HG02938 (cell line): ENCODE data around the gene PEX14.
A peak's percentile ranks its signal among the peaks of the same experiment; 100 is the strongest.
"Not testable (repeated sequence)": the region's sequence is repeated elsewhere in the genome, so short reads cannot be mapped to it uniquely, and the experiment has no call there.

Source experiments
- ATAC-seq: cut with Tn5 transposase; IDR thresholded peaks from one replicate; pipeline ENCODE4 v1.9.1; 2021; ENCODE audit warnings: mild to moderate bottlenecking, moderate library complexity; ENCODE audit not compliant: unreplicated experiment

The PEX14 gene

DNA sequence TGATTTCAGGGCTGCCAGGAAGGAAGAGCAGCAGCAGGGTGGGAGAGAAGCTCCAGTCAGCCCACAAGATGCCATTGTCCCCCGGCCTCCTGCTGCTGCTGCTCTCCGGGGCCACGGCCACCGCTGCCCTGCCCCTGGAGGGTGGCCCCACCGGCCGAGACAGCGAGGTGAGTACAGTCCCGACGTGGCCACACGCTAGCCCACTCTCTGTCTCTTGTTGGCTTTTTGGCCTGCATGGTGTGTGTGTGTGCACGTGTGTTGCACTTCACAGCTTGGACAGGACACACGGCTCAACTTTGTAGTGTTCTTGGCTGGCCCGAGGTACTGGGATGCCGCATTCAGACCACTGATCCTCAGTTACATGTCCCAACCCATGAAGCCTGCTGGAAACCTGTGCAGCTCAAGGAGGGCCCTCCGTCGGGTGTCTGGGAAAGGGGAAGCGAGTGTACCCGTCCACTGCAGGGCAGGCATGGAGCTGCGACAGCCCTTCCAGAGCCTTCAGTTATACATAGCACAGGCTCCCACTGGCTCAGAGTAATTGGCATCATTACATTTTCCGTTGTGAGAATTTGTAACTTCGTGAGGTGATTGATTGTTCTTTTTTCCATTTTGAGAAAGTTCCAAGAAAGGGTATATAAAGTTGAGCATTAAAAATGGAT is 24.5 kb upstream of the PEX14 start:
- ATAC-seq: no peak

DNA sequence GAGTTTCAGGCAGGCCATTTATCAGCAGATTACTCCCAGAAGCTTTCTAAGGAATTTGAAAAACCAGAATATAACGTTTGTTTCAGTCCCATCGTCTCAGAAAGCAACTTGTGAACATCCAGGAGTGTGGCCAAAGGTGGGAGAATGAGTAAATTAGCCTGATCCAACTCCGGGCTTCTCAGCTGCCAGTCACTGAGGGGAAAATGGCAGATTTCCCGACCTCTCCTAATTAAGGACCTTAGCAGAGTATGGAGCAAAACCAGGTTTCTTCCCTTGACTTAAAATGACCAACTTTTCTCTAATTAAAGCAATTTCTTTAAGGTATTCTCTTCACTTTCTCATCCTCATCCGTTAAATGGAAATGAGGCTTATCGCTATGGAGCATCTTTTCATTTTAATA is 23.9 kb upstream of the PEX14 start:
- no peak for ATAC-seq

DNA sequence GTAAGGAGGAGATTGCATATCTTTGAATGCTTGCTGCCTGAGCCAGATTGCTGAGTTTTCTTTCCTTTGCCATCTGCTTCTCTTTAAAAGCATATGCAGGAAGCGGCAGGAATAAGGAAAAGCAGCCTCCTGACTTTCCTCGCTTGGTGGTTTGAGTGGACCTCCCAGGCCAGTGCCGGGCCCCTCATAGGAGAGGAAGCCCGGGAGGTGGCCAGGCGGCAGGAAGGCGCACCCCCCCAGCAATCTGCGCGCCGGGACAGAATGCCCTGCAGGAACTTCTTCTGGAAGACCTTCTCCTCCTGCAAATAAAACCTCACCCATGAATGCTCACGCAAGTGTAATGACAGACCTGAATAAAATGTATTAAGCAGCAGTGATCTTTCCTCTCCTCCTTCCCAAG is 23.5 kb upstream of the PEX14 start:
- no peak for ATAC-seq

DNA sequence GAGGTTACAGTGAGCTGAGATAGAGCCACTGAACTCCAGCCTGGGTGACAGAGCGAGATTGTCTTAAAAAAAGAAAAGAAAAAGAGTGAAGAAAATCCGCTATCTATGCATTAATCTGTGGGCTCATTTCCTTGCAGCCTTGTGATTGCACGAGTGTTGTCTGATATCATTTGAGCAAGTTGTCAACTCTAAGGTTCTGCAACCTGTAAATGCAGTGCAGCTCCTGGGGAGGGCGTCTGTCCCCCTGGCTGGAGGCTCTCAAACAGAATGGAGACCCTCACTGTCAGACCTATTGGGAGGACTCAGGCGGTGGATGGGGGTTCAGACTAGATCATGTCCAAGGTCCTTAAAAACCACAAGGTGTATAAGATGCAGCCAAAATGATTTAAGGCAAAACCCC is 18.7 kb upstream of the PEX14 start:
- ATAC-seq: no peak

DNA sequence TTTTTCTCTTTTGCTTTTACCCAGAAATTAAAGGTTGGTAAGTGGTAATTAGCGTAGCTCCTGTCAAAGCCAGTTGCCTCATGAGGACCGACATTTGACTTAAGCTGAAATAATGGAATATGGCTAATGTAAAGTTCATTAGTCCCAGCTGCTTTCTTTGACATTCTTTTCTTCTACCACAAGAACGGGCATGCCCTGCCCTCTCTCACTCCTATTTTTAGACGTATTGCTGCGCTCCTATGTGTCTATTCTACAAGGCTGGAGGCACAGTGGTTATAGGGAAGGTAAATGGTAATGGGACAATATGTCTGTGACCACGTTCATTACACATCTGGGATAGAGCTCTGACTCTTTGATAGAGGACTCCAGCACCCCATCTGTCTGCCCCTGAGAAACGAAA is 18.1 kb upstream of the PEX14 start:
- ATAC-seq: no peak

DNA sequence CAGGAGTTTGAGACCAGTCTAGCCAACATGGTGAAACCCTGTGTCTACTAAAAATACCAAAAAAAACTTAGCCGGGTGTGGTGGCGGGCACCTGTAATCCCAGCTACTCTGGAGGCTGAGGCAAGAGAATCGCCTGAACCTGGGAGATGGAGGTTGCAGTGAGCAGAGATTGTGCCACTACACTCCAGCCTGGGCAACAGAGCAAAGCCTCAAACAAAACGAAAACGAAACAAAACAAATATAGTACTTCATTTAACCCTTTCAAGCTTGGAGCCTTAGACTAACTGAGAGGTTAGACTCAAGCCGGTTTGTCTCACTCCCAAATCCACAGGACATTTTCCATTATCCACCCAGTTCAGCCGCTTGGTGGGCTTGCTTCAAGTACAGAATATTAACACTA is 17.3 kb upstream of the PEX14 start:
- not testable (repeated sequence) for ATAC-seq

DNA sequence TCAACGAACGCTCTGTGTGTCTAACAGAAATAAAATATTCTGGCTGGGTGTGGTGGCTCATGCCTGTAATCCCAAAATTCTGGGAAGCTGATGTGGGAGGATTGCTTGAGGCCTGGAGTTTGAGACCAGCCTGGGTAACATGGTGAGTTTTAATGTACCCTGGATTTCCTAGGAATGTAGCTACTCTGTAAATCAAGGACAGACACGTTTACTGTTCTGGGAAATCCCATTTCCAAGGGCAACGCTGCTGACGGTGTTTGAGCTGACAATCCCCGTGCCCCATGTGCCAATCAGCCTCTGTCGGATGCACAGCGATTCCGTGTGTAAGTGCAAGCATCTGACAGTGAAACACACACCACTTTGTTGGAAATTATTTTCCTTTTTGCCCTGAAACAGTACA is 16.9 kb upstream of the PEX14 start:
- no peak for ATAC-seq

DNA sequence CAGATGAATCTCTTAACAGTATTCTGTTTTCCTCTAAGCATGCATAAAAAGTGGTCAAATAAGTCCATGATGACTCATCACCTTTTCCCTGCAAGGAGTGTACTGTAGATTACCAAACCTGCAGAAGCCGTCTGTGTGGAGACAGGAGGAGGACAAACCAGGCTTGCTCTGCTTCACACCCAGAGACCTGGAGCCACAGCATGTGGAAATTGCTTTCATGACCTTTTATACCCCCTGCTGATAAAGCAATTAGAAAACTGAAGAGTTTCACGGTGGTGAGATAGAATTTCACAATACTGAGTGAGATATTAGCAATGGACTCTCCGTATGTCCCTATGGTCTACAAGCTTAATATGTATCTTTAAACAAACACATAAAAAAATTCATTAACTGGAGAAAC is 15.6 kb upstream of the PEX14 start:
- no peak for ATAC-seq

DNA sequence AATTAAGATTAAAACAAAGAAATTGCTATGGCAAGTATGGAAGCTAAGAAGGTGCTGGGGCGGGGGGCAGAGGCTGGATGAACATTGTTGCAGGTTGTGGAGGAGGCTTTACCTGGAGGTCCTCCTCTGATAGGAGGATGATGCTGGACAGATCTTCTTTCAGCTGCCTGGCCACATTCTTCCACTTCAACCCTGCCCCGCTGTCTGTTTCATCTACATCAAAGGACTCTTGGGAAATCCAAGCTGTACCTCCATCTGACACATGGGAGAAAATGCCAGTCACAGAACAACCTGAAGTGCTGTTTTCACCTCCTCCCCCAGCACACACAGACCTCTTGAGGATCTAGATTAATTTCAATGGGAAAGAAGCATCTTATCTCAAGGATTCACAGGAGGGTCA is 7.7 kb upstream of the PEX14 start:
- ATAC-seq: no peak

DNA sequence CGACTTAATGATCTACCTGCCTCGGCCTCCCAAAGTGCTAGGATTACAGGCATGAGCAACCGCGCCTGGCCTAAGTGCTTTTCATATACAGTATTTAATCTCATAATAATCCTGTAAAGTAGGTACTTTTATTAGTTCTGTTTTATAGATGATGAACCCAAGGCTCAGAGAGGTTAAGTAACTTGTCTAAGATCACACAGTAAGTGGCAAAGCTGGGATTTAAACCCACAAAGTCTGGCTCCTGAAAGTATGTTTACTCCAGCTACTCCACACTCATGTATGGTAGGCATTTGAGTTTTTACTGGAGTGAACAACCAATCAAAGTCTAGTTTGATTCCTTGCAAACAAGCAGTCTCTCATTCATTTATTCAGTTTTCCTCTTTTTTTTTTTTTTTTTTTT is 4.7 kb upstream of the PEX14 start:
- no peak for ATAC-seq

DNA sequence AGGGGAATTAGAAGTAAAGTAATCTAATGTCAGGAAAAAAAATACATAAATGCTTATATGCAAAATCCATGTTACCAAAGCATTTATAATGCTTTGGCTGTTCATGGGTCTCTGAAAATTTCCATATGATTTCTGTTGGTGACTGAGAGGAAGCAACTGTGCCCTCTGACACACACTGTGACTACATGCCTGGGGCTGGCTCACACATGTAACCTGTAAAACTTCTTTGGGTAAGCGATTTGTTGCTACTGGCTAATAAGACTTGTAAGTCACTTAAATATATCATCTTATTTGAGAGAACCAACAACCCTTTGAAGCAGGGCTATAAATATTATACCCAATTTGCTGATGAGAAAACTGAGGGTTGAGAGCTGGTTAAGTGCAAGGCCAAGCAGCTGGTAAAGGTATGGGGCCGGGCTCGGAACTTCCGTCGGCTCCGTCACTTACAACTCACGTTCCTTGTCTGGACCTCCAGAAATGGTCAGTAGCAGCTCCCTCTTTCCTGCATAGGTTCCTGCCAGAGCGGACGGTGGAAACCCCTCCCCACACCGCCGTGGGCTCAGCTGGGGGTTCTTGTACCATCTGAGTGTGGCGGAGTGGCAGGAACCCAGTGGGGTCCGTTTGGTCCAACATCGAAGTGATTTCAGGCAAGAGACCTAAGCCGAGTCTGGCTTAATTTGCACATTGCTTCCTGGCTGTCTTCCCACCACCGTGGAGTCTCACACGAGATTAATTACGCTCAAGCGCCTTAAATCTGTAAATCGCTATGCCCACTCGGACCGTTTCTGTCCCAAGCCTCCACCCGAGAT is 3.1 kb upstream of the PEX14 start:
- ATAC-seq: peak; percentile 4

DNA sequence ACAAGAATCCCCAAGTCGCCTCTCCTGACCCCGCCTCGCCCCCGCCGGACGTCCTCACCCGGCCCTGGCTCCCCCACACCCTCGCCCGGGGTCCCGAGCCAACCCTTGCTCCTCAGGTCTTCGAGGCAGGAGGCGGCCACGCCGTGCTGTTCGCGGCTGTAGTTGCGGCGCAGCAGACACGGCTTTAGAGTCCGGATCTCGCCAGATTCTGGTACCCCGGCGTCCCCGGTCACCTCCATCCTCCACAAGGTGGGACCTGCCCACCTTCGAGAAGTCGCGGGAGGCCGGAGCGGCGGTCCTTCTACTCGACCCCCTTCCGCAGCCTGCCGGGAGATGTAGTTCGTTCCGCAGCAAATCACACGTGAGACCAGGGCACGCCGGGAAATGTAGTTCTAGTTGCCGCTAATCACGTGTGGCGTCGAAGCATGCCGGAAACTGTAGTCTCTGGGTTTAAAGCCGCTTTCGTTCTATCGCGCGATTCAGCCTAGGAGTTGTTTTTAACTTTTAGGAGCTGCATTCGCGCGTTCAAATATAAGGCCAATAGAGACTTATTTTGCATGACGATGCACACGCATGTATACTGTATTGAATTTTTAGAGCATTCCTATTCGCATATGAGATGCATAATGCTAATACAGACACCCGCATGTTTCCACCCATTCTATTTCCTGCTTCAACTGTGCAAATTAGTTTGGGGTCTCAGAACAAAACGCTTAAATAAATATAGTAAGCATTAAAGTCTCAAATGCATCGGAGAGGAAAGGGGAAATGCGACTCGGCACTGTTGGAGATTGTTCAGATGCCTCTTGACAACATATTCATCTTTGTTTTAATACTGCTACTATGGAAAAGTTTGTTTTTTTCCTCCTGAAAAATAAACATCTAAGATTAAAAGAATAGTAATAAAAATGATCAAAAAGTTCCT is 2.3 kb upstream of the PEX14 start, which contains the start of gene DFFA:
DFFA (minus strand) TSS at position 310 of the 925 bp plus-strand sequence; CDS start at position 239, 71 bp downstream.
- peak; percentile 70 for ATAC-seq

DNA sequence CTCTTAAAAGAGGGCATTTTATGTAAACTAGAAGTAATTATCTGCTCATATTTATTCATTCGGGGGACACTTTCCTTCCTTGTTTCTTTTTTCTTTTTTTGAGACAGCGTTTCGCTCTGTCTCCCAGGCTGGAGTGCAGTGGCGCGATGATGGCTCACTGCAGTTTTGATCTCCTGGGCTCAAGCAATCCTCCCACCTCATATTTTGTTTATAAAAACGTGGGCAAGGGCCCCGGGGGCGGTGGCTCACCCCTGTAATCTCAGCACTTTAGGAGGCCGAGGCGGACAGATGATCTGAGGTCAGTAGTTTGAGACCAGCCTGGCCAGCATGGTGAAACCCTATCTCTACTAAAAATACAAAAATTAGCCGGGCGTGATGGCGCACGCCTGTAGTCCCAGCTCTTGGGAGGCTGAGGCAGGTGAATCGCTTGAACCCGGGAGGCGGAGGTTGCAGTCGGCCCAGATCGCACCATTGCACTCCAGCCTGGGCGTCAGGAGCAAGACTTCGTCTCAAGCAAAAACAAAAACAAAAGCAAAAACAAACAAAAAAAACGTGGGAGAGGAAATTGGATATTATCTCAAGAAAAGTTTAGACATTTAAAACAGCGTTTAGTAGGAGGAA is 1.5 kb upstream of the PEX14 start:
- no peak for ATAC-seq

DNA sequence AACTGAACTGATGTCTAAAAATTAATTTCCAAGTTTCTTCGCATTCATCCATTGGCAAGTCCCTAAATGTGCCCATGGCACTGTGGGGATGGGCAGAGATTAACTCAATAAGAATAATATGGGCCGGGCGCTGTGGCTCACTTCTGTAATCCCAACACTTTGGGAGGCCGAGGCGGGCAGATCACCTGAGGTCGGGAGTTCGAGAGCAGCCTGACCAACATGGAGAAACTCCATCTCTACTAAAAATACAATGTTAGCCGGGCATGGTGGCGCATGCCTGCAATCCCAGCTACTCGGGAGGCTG is 489 bp upstream of the PEX14 start:
- ATAC-seq: not testable (repeated sequence)

DNA sequence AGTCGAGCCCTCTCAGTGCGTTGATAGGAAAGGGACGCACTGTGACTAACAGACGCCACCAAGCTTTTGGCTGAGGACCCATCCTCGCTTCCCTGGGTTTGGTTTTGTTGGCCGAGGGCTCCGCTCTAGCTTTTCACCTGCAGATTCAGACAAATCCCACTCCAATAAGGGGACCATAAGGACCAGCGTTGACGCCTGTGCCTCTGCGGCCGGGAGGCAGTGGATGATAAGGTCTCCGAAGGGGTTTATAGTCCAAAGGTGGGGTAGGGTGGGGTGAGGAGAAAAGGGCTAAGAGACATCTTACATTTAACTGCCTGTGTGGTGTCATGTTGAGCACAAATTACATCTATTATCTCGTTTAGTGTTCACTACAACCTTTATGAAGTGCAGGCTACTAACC is 760 bp downstream of the PEX14 start:
- no peak for ATAC-seq

DNA sequence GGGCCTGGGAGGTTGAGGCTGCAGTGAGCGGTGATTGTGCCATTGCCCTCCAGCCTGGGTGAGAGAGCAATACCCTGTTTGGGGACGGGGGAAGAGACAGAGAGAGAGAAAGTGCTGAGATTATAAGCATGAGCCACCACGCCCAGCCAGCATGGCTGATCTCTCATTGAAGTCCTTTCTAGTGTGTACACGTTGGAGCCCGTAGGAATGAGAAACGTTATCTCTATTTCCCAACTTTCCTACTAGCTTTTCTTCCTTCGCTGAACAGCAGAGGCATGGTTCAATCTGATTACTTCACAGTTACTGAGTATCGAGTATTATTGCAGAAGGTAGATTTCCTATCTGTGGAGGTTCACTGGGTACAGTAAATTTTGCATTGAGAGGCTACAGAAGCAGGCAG is 4.5 kb downstream of the PEX14 start:
- ATAC-seq: no peak

DNA sequence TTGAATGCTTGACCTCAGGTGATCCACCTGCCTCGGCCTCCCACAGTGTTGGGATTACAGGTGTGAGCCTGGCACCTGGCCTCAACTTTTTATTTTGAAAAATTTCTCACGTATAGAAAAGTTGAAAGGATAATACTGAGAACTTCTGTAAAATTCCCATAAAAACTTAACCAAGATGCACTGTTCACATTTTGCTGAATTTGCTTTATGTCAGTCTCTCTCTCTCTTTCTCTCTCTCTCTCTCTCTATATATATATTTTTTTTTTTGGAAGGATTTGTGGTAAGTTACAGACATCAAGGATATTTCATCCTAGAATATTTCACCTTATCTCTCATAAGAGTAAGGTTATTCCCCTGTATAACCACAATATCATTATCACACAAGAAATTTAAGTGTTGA is 5.9 kb downstream of the PEX14 start:
- ATAC-seq: no peak

DNA sequence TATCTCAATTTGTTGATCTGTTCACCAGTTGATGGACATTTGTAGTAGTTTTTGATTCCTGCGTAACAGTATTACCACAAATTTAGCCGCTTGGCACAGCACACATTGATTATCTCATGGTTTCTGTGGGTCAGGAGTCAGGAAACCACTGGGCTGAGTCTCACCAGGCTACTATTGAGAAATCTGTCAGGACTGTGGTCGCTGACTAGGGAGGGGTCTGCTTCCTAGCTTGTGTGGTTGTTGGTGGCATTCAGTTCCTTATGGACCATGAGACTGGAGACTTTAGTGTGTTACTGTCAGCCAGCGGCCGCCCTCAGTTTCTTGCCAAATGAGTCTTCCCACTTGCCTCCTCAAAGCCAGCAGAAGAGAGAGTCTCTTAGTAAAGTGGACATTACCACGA is 9.8 kb downstream of the PEX14 start:
- no peak for ATAC-seq

DNA sequence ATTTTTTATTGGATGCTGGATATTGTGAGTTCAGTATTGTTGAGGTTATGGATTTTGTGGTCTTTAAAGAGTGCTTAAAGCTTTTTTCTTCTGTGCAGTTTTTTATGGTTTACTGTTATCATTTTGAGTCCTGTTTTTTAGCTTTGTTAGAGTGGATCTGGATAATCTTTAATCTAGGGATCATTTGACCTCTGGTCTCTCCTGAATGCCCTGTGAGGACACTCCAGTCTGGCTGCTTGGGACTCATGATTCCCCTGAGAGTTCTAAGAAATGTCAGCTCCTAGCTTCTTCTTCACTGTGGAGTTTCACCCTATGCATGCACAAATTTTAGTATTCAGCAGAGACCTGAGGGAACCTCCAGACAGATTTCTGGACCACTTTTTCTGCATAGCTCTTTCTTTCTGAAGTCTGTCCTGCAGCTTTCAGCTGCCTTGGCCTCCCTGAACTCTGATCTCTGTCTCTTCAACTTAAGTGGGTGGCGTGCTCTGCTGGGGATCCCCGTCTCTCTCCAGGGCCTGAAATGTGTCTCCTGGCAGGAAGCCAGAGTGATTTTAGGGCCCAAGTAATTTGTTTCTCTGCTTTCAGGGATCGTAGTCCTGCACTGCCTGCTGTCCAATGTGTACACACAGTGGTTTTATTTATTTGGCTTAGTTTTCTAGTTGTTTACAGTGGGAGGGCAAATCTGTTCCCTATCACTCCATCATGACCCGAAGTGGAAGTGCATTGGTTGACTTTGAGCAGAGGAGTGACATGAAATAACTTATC is 14.7 kb downstream of the PEX14 start:
- ATAC-seq: no peak

DNA sequence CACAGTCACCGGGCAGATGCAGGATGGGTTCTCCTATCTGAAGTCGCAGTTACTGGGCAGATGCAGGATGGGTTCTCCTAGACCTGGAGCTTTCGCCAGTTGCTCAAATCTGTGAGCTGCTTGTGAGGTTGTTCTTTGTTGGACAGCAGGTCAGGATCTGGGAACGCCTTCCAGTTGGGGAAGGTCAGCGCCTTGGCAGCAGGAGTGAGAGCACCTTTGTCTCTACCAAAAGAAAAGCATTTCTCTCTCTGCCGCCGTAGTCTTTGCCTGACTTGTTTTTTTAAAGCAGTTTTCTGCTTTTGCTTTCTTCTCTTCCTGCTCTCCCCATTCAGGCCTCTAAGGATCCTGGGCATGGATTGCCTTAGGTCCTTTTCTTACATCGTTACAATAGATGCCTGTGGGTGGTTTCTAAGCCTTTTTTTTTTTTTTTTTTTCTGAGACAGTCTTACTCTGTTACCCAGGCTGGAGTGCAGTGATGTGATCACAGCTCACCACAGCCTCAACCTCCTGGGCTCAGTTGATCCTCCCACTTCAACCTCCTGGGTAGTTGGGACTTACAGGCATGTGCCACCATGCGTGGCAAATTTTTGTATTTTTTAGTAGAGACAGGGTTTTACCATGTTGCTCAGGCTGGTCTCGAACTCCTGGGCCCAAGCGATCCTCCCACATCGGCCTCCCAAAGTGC is 15.7 kb downstream of the PEX14 start:
- ATAC-seq: no peak
